SU-DHL-6 (cell line): Measurements from ENCODE around the gene KYAT1.

Source experiments
- CTCF ChIP-seq: fragments of 200-600 bp; sonication (generic); IDR thresholded peaks from one replicate; pipeline ENCODE4 v1.5.1; 2017; ENCODE audit warnings: antibody characterized with exemption, mild to moderate bottlenecking, low read length, moderate library complexity; ENCODE audit not compliant: insufficient read depth, poor library complexity, severe bottlenecking
- EZH2phosphoT487 ChIP-seq: fragments of 200-600 bp; sonication (generic), shearing (Covaris generic); conservative IDR thresholded peaks from 2 replicates; pipeline ENCODE4 v1.6.1; 2018; ENCODE audit warnings: mild to moderate bottlenecking, antibody characterized with exemption, low read length, moderate library complexity, mixed read lengths

GRCh38 chr9:128892221-128892921, 10.6 kb upstream of the KYAT1 start:
- no peak for TF ChIP-seq CTCF
- TF ChIP-seq EZH2phosphoT487, result no peak
